Astrocyte (in vitro differentiated cells and primary cell): Measurements from ENCODE around the gene MAP7. TPM values are rescaled to one million over a fixed set of nuclear protein-coding genes. Genes with fewer than 3 reads are reported as not detected.

Experiments
- DNase-seq: peaks from one replicate; pipeline ENCODE4 v3.0.0-alpha.2; 2010; ENCODE audit warnings: low read depth
- FAIRE-seq: peaks from 2 replicates; lab custom pipeline; 2011; peaks lifted over from hg19 to GRCh38; lab: Jason Lieb, UNC
- H2AFZ ChIP-seq: 2 replicates; pipeline ENCODE4 v1.6.0; 2012; ENCODE audit warnings: low read depth, low read length, inconsistent platforms
- H3K27ac ChIP-seq: 2 replicates; pipeline ENCODE4 v1.5.1; 2011; ENCODE audit warnings: low read depth, low read length, inconsistent platforms
- H3K27me3 ChIP-seq: 2 replicates; pipeline ENCODE4 v1.6.0; 2011; ENCODE audit warnings: low read length, inconsistent platforms; ENCODE audit not compliant: insufficient read depth
- H3K36me3 ChIP-seq: 2 replicates; pipeline ENCODE4 v1.5.1; 2011; ENCODE audit warnings: low read length, inconsistent platforms; ENCODE audit not compliant: insufficient read depth
- H3K4me1 ChIP-seq: 2 replicates; pipeline ENCODE4 v1.5.1; 2011; ENCODE audit warnings: low read length, inconsistent platforms; ENCODE audit not compliant: insufficient read depth
- H3K4me2 ChIP-seq: 2 replicates; pipeline ENCODE4 v1.6.0; 2012; ENCODE audit warnings: low read length, inconsistent platforms
- H3K4me3 ChIP-seq: 2 replicates; pipeline ENCODE4 v1.5.1; 2011; ENCODE audit warnings: low read depth, mild to moderate bottlenecking, low read length, inconsistent platforms; ENCODE audit not compliant: insufficient read depth
- H3K79me2 ChIP-seq: 2 replicates; pipeline ENCODE4 v1.6.0; 2012; ENCODE audit warnings: mild to moderate bottlenecking, low read length, inconsistent platforms; ENCODE audit not compliant: insufficient read depth
- H3K9ac ChIP-seq: 2 replicates; pipeline ENCODE4 v1.6.0; 2012; ENCODE audit warnings: mild to moderate bottlenecking, low read length, inconsistent platforms
- H3K9me3 ChIP-seq: 2 replicates; pipeline ENCODE4 v1.5.1; 2012; ENCODE audit warnings: low read depth, mild to moderate bottlenecking, low read length, inconsistent platforms; ENCODE audit not compliant: insufficient read depth
- H4K20me1 ChIP-seq: 2 replicates; pipeline ENCODE4 v1.6.0; 2012; ENCODE audit warnings: low read length, inconsistent platforms; ENCODE audit not compliant: insufficient read depth
- H3K27ac Mint-ChIP-seq: one replicate; pipeline ENCODE4 v1.8.0; 2021; ENCODE audit warnings: mild to moderate bottlenecking, mixed read lengths; ENCODE audit not compliant: unreplicated experiment
- H3K27me3 Mint-ChIP-seq: one replicate; pipeline ENCODE4 v1.8.0; 2021; ENCODE audit warnings: low read depth, mixed read lengths; ENCODE audit not compliant: unreplicated experiment
- H3K36me3 Mint-ChIP-seq: one replicate; pipeline ENCODE4 v1.8.0; 2021; ENCODE audit warnings: low read depth, mixed read lengths; ENCODE audit not compliant: unreplicated experiment
- H3K4me1 Mint-ChIP-seq: one replicate; pipeline ENCODE4 v1.8.0; 2021; ENCODE audit warnings: low read depth, mixed read lengths; ENCODE audit not compliant: unreplicated experiment
- H3K4me3 Mint-ChIP-seq: one replicate; pipeline ENCODE4 v1.8.0; 2021; ENCODE audit warnings: mild to moderate bottlenecking, moderate library complexity, mixed read lengths; ENCODE audit not compliant: unreplicated experiment
- H3K9me3 Mint-ChIP-seq: one replicate; pipeline ENCODE4 v1.8.0; 2021; ENCODE audit warnings: mild to moderate bottlenecking, mixed read lengths; ENCODE audit not compliant: unreplicated experiment
- EZH2 ChIP-seq: IDR thresholded peaks from 2 replicates; pipeline ENCODE4 v1.6.1; 2012; ENCODE audit warnings: mild to moderate bottlenecking, low read length, inconsistent platforms; ENCODE audit not compliant: insufficient read depth
- total RNA-seq: library from RNA; stranded (reverse); gene quantifications from 2 replicates; pipeline ENCODE4 v1.2.1, GENCODE V29; 2021
- TF ChIP-seq, protein P1 (sequence below): IDR thresholded peaks from 2 replicates; pipeline ENCODE4 v1.5.1; 2011; ENCODE audit warnings: low read depth, mild to moderate bottlenecking, inconsistent platforms, low read length, moderate library complexity; ENCODE audit not compliant: insufficient read depth

MAP7 gene
- total RNA-seq, 1 donor from 2014 or later = 3.3 TPM

DNA sequence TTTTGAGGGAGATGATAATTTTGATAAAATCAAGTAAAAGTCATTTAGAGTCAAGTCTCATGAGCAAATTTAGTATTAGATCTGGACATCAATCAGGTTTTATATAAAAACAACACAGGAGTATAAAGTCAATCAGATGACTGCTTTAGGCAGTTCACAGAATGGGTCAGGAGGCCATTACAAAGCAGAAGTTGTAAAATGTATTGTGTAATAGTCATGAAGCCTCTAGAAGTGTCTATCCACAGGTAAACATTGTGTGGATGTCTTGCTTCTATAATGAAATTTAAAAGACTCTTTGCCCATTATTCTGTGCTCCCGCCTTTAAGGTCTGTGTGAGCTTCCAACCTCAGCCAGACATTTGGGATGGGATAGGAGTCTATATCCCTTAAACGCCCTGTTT lies 28.8 kb downstream of the MAP7 start:
- H3K27ac Mint-ChIP-seq = no peak overlapping the region

DNA sequence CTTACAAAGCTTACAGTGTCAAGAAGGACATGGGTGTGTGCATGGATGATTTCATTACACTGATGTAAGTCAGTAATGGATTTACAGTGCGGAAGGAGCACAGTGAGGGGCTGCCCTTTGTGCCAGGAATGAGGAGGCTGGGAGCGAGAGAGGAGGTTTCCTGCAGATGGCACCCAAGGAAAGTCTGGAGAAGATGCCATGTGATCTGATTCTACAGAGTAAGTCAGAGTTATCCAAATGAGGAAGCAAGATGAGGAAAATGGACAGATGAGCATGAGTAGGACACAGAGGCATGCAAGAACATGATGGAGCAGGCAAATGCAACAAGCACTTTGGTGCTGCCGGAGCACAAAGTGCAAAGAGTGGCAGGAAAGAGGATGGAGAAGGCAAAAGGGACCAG lies 29.7 kb downstream of the MAP7 start:
- no peak overlapping the region for H3K4me3 ChIP-seq
- no peak overlapping the region for H2AFZ ChIP-seq
- no peak overlapping the region for H3K27ac ChIP-seq
- no peaks in the 10 kb centered on the region for H3K9me3 Mint-ChIP-seq
- H3K4me3 Mint-ChIP-seq = no peak overlapping the region
- no peaks in the 10 kb centered on the region for H4K20me1 ChIP-seq
- H3K27me3 Mint-ChIP-seq = no peaks in the 10 kb centered on the region
- H3K27me3 ChIP-seq = peaks cover 3% of the 10 kb centered on the region
- FAIRE-seq = no peak
- no peak overlapping the region for H3K9ac ChIP-seq
- no peaks in the 10 kb centered on the region for H3K36me3 Mint-ChIP-seq
- TF ChIP-seq, protein P1, sequence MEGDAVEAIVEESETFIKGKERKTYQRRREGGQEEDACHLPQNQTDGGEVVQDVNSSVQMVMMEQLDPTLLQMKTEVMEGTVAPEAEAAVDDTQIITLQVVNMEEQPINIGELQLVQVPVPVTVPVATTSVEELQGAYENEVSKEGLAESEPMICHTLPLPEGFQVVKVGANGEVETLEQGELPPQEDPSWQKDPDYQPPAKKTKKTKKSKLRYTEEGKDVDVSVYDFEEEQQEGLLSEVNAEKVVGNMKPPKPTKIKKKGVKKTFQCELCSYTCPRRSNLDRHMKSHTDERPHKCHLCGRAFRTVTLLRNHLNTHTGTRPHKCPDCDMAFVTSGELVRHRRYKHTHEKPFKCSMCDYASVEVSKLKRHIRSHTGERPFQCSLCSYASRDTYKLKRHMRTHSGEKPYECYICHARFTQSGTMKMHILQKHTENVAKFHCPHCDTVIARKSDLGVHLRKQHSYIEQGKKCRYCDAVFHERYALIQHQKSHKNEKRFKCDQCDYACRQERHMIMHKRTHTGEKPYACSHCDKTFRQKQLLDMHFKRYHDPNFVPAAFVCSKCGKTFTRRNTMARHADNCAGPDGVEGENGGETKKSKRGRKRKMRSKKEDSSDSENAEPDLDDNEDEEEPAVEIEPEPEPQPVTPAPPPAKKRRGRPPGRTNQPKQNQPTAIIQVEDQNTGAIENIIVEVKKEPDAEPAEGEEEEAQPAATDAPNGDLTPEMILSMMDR = no peak
- TF ChIP-seq EZH2 = no peak
- no peak overlapping the region for H3K4me2 ChIP-seq
- no peak overlapping the region for H3K27ac Mint-ChIP-seq
- H3K79me2 ChIP-seq = no peaks in the 10 kb centered on the region
- peaks cover 7% of the 10 kb centered on the region for H3K4me1 Mint-ChIP-seq
- H3K9me3 ChIP-seq = no peaks in the 10 kb centered on the region
- H3K4me1 ChIP-seq = no peaks in the 10 kb centered on the region
- no peaks in the 10 kb centered on the region for H3K36me3 ChIP-seq
- no peak for DNase-seq

More for the DNA sequence above, 28.8 kb downstream of the MAP7 start:
- Mint-ChIP-seq H3K4me1 (peaks cover 12% of the 10 kb centered on the region), H3K27me3 (no peaks in the 10 kb centered on the region), H3K9me3 (no peaks in the 10 kb centered on the region), H3K4me3 (no peak overlapping the region), H3K36me3 (no peaks in the 10 kb centered on the region)
- Histone ChIP-seq H3K27ac (no peak overlapping the region), H3K4me1 (no peaks in the 10 kb centered on the region), H3K9ac (no peak overlapping the region), H3K27me3 (peaks cover 3% of the 10 kb centered on the region), H3K79me2 (no peaks in the 10 kb centered on the region), H2AFZ (no peak overlapping the region), H3K4me3 (no peak overlapping the region), H3K9me3 (no peaks in the 10 kb centered on the region), H3K4me2 (no peak overlapping the region), H4K20me1 (no peaks in the 10 kb centered on the region), H3K36me3 (no peaks in the 10 kb centered on the region)
- DNase-seq (no peak), FAIRE-seq (no peak)
- TF ChIP-seq, protein P1 = no peak
- no peak for TF ChIP-seq EZH2

DNA sequence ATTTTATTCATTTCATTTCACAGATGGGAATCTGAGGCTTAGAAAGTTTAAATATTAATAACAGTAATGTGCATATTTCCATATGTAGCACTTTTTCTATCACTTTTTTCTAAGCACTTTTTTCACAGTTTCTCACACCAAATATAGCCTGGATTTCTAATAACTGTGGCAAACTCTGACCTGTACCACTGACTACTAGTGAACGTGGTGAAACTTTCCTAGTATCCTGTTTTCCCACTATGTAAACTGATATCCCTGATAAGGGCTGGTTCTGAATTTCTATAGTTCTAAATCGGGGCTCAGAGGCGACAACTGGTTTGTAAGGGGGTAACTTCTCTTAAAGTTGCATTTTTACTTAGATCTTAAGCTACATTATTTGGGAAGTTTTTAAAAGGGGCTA lies 32.6 kb downstream of the MAP7 start:
- H3K4me3 ChIP-seq = no peak overlapping the region
- DNase-seq (no peak), FAIRE-seq (no peak)
- H3K27me3 ChIP-seq = peaks cover 3% of the 10 kb centered on the region
- TF ChIP-seq EZH2 = no peak
- TF ChIP-seq, protein P1 = no peak
- H3K27ac ChIP-seq = no peak overlapping the region
- no peaks in the 10 kb centered on the region for H3K79me2 ChIP-seq
- Mint-ChIP-seq H3K36me3 (no peaks in the 10 kb centered on the region), H3K4me3 (no peak overlapping the region), H3K27me3 (no peaks in the 10 kb centered on the region), H3K27ac (no peak overlapping the region), H3K4me1 (peaks cover 3% of the 10 kb centered on the region), H3K9me3 (no peaks in the 10 kb centered on the region)
- no peak overlapping the region for H3K9ac ChIP-seq
- no peak overlapping the region for H2AFZ ChIP-seq
- no peaks in the 10 kb centered on the region for H3K4me1 ChIP-seq
- H3K36me3 ChIP-seq = no peaks in the 10 kb centered on the region
- no peaks in the 10 kb centered on the region for H3K9me3 ChIP-seq
- no peaks in the 10 kb centered on the region for H4K20me1 ChIP-seq
- H3K4me2 ChIP-seq = no peak overlapping the region
